IPS-20b (cell line): Measurements from ENCODE around the gene NLRC5.
"Not testable (repeated sequence)": the region's sequence is repeated elsewhere in the genome, so short reads cannot be mapped to it uniquely, and the experiment has no call there.

ENCODE experiments used
- H3K27ac ChIP-seq: one replicate; pipeline ENCODE4 v1.5.1; 2013; ENCODE audit warnings: low read length
- H3K27me3 ChIP-seq: 2 replicates; pipeline ENCODE4 v1.6.1; 2013; ENCODE audit warnings: mild to moderate bottlenecking, low read length, inconsistent platforms; ENCODE audit not compliant: insufficient read depth
- H3K36me3 ChIP-seq: 2 replicates; pipeline ENCODE4 v1.6.1; 2013; ENCODE audit warnings: low read depth, mild to moderate bottlenecking, inconsistent platforms, low read length, moderate library complexity; ENCODE audit not compliant: insufficient read depth
- H3K4me1 ChIP-seq: 2 replicates; pipeline ENCODE4 v1.6.1; 2013; ENCODE audit warnings: mild to moderate bottlenecking, control low read depth, inconsistent platforms, low read length, moderate library complexity; ENCODE audit not compliant: insufficient read depth
- H3K4me3 ChIP-seq: 2 replicates; pipeline ENCODE4 v1.5.1; 2013; ENCODE audit warnings: mild to moderate bottlenecking, low read length, inconsistent platforms
- H3K9ac ChIP-seq: 2 replicates; pipeline ENCODE4 v1.6.1; 2013; ENCODE audit warnings: low read depth, mild to moderate bottlenecking, inconsistent platforms, low read length, moderate library complexity
- H3K9me3 ChIP-seq: 2 replicates; pipeline ENCODE4 v1.6.1; 2013; ENCODE audit warnings: mild to moderate bottlenecking, low read depth, low read length, inconsistent platforms; ENCODE audit not compliant: insufficient read depth

Gene NLRC5

GRCh38 chr16:56998352-56998751 is 9.0 kb downstream of the NLRC5 start:
- H3K4me1 ChIP-seq = no peaks in the 10 kb centered on the region
- no peak overlapping the region for H3K4me3 ChIP-seq
- H3K27me3 ChIP-seq = 0 out of 2 replicates have a peak, but pooled peaks cover 7% of the 10 kb centered on the region

GRCh38 chr16:56998861-56999260 is 9.5 kb downstream of the NLRC5 start:
- Histone ChIP-seq H3K36me3 (no peaks in the 10 kb centered on the region), H3K4me1 (no peaks in the 10 kb centered on the region), H3K9ac (no peak overlapping the region), H3K4me3 (no peak overlapping the region), H3K27me3 (0 out of 2 replicates have a peak, but pooled peaks cover 7% of the 10 kb centered on the region), H3K9me3 (no peaks in the 10 kb centered on the region), H3K27ac (no peak overlapping the region)

More at GRCh38 chr16:56998352-56998751, 9.0 kb downstream of the NLRC5 start:
- H3K36me3 ChIP-seq = no peaks in the 10 kb centered on the region
- H3K9ac ChIP-seq = no peak overlapping the region
- no peaks in the 10 kb centered on the region for H3K9me3 ChIP-seq
- no peak overlapping the region for H3K27ac ChIP-seq

GRCh38 chr16:56999409-57000270 is 10.3 kb downstream of the NLRC5 start:
- Histone ChIP-seq H3K36me3 (no peaks in the 10 kb centered on the region), H3K4me1 (no peaks in the 10 kb centered on the region), H3K27ac (no peak overlapping the region), H3K9me3 (no peaks in the 10 kb centered on the region), H3K4me3 (no peak overlapping the region), H3K9ac (no peak overlapping the region), H3K27me3 (0 out of 2 replicates have a peak, but pooled peaks cover 7% of the 10 kb centered on the region)

- Histone ChIP-seq H3K9me3 (no peaks in the 10 kb centered on the region), H3K4me1 (no peaks in the 10 kb centered on the region), H3K27me3 (0 out of 2 replicates have a peak, but pooled peaks cover 2% of the 10 kb centered on the region), H3K27ac (no peak overlapping the region), H3K9ac (no peak overlapping the region), H3K36me3 (no peaks in the 10 kb centered on the region), H3K4me3 (no peak overlapping the region)
Observed at GRCh38 chr16:57000271-57001025, 11.1 kb downstream of the NLRC5 start.

GRCh38 chr16:57001026-57001679 is 11.8 kb downstream of the NLRC5 start:
- Histone ChIP-seq H3K9me3 (no peaks in the 10 kb centered on the region), H3K27me3 (no peaks in the 10 kb centered on the region), H3K27ac (no peak overlapping the region), H3K9ac (no peak overlapping the region), H3K4me3 (no peak overlapping the region), H3K4me1 (no peaks in the 10 kb centered on the region), H3K36me3 (no peaks in the 10 kb centered on the region)

GRCh38 chr16:57003439-57004386 is 14.4 kb downstream of the NLRC5 start:
- no peak overlapping the region for H3K4me3 ChIP-seq
- no peak overlapping the region for H3K9ac ChIP-seq
- no peaks in the 10 kb centered on the region for H3K4me1 ChIP-seq
- no peaks in the 10 kb centered on the region for H3K36me3 ChIP-seq
- no peak overlapping the region for H3K27ac ChIP-seq
- no peaks in the 10 kb centered on the region for H3K9me3 ChIP-seq
- H3K27me3 ChIP-seq = no peaks in the 10 kb centered on the region

- Histone ChIP-seq H3K9me3 (no peaks in the 10 kb centered on the region), H3K27me3 (no peaks in the 10 kb centered on the region), H3K9ac (no peak overlapping the region), H3K27ac (no peak overlapping the region), H3K4me1 (no peaks in the 10 kb centered on the region), H3K36me3 (no peaks in the 10 kb centered on the region), H3K4me3 (no peak overlapping the region)
Observed at GRCh38 chr16:57004387-57005250, 15.3 kb downstream of the NLRC5 start.

GRCh38 chr16:57005597-57005996 is 16.2 kb downstream of the NLRC5 start:
- H3K4me3 ChIP-seq = not testable (repeated sequence)

GRCh38 chr16:57007050-57007449 is 17.7 kb downstream of the NLRC5 start:
- no peaks in the 10 kb centered on the region for H3K36me3 ChIP-seq
- H3K27ac ChIP-seq = no peak overlapping the region
- H3K27me3 ChIP-seq = no peaks in the 10 kb centered on the region
- H3K4me1 ChIP-seq = no peaks in the 10 kb centered on the region
- no peaks in the 10 kb centered on the region for H3K9me3 ChIP-seq
- no peak overlapping the region for H3K4me3 ChIP-seq
- H3K9ac ChIP-seq = no peak overlapping the region

More at GRCh38 chr16:57005597-57005996, 16.2 kb downstream of the NLRC5 start:
- not testable (repeated sequence) for H3K36me3 ChIP-seq, H3K27ac ChIP-seq, H3K9ac ChIP-seq, H3K27me3 ChIP-seq, H3K4me1 ChIP-seq, H3K9me3 ChIP-seq

- no peak overlapping the region for H3K27ac ChIP-seq
- H3K4me1 ChIP-seq = no peaks in the 10 kb centered on the region
- no peak overlapping the region for H3K4me3 ChIP-seq
- H3K36me3 ChIP-seq = no peaks in the 10 kb centered on the region
- no peaks in the 10 kb centered on the region for H3K9me3 ChIP-seq
- no peaks in the 10 kb centered on the region for H3K27me3 ChIP-seq
- no peak overlapping the region for H3K9ac ChIP-seq
Observed at GRCh38 chr16:57007530-57007929, 18.2 kb downstream of the NLRC5 start.
